BE2C (cell line): ENCODE data around the gene TFEB.
A peak's percentile ranks its signal among the peaks of the same experiment; 100 is the strongest.

Experiments used
- DNase-seq: peaks from one replicate; pipeline ENCODE4 v3.0.0-alpha.2; 2020
- H3K27me3 ChIP-seq: fragments of 250-450 bp; sonication (Bioruptor Pico); 2 replicates; pipeline ENCODE4 v1.5.1; 2020; ENCODE audit warnings: mild to moderate bottlenecking
- H3K36me3 ChIP-seq: fragments of 250-450 bp; sonication (Bioruptor Pico); 2 replicates; pipeline ENCODE4 v1.5.1; 2020; ENCODE audit warnings: mild to moderate bottlenecking
- H3K4me1 ChIP-seq: fragments of 250-450 bp; sonication (Bioruptor Pico); 2 replicates; pipeline ENCODE4 v1.5.1; 2020
- H3K4me3 ChIP-seq: 2 replicates; pipeline ENCODE4 v1.5.1; 2011; ENCODE audit warnings: low read depth, low read length
- H3K9me3 ChIP-seq: fragments of 250-450 bp; sonication (Bioruptor Pico); 2 replicates; pipeline ENCODE4 v1.5.1; 2020
- CTCF ChIP-seq: IDR thresholded peaks from 2 replicates; pipeline ENCODE4 v1.5.1; 2012; ENCODE audit warnings: mild to moderate bottlenecking, low read depth, low read length

TFEB gene

GRCh38 chr6:41634657-41635056, 100.8 kb downstream of the TFEB start:
- TF ChIP-seq CTCF, result no peak
- H3K4me1 ChIP-seq, result peaks cover 7% of the 10 kb centered on the region; the same call in 1 of the 2 replicates
- DNase-seq, result peak; percentile 69
- no peaks in the 10 kb centered on the region for H3K36me3 ChIP-seq
- H3K9me3 ChIP-seq, result no peaks in the 10 kb centered on the region
- no peak overlapping the region for H3K4me3 ChIP-seq
- H3K27me3 ChIP-seq, result peaks cover 26% of the 10 kb centered on the region
